Adrenal gland (tissue), 12 donors: ENCODE data around the gene ST3GAL4. TPM values are rescaled to one million over a fixed set of nuclear protein-coding genes. Genes with fewer than 3 reads are reported as not detected.

Experiments
- DNase-seq, 7 donors: peaks; one replicate each; pipeline ENCODE4 v3.0.0-alpha.2; 2019 to 2020
- H3K27ac ChIP-seq, 5 donors: fragments of 200-600 bp; sonication (generic) in 4 of 5; 1 replicate in 3 of 5; 2 replicates in 2 of 5; pipeline versions ENCODE4 v1.5.1 to v1.8.0; 2016 to 2020; ENCODE audit warnings: mild to moderate bottlenecking in 1 of 5
- H3K27me3 ChIP-seq: fragments of 200-600 bp; 2 replicates; pipeline ENCODE4 v1.8.0; 2021
- H3K36me3 ChIP-seq, 2 donors: fragments of 200-600 bp; replicated peaks in 1 of 2; 1 replicate in 1 of 2; 2 replicates in 1 of 2; pipeline versions ENCODE4 v1.5.1 to v1.8.0; 2018 to 2022
- H3K4me1 ChIP-seq, 2 donors: fragments of 200-600 bp; replicated peaks in 1 of 2; 1 replicate in 1 of 2; 2 replicates in 1 of 2; pipeline versions ENCODE4 v1.5.1 to v1.8.0; 2018 to 2021
- H3K4me3 ChIP-seq, 4 donors: fragments of 200-600 bp; sonication (generic) in 3 of 4; one replicate each; pipeline ENCODE4 v1.5.1; 2016 to 2018
- H3K9me3 ChIP-seq, 3 donors: fragments of 200-600 bp; sonication (generic) in 1 of 3; replicated peaks in 1 of 3; 1 replicate in 2 of 3; 2 replicates in 1 of 3; pipeline versions ENCODE4 v1.5.1 to v1.8.0; 2016 to 2021
- POLR2A ChIP-seq, 2 donors: fragments of 450-650 bp; IDR thresholded peaks; one replicate each; pipeline ENCODE4 v1.6.1; 2017; ENCODE audit warnings: antibody characterized with exemption in 2 of 2, mild to moderate bottlenecking in 2 of 2, moderate library complexity in 1 of 2
- WGBS, 4 donors: extraction: QIAGEN DNeasy Blood & Tissue Kit in 2 of 4; methylation state at CpG; one replicate each; pipeline versions ENCODE4 v1.1.5 to v1.1.7; 2013 to 2017; 5-methylcytosine and 5-hydroxymethylcytosine counted together
- intact Hi-C, 2 donors: fragments of 100-400 bp; cut with DNase I; formaldehyde crosslinking; loops; one replicate each; pipeline versions ENCODE4 v1.14.1 to v1.15.0; 2022 to 2023
- polyA plus RNA-seq, 3 donors: library from polyadenylated mRNA; stranded (reverse); fragments of 200-250 nt in 2 of 3; fragments of 350-450 nt in 1 of 3; fragmentation: Illumina TruSeq in 1 of 3; extraction: RNeasy Lipid Tissue Mini Kit (QIAGEN cat#74804) in 1 of 3; gene quantifications; one replicate each; pipeline ENCODE4 v1.2.3, GENCODE V29; 2013 to 2014
- total RNA-seq, 9 donors: library from RNA; depleted of rRNA in 4 of 9; stranded (reverse); fragments of >200 nt in 4 of 9; fragments of 120-200 nt in 1 of 9; fragmentation: NEBNext Ultra II Directional in 1 of 9; extraction: Animal tissue kit (Norgen Biotek cat#: 25700) in 1 of 9; gene quantifications; one replicate each; pipeline versions ENCODE4 v1.1.0 to v1.2.4, GENCODE V29; 2013 to 2023
- TF ChIP-seq, protein P1 (sequence below), 6 experiments: fragments of 450-650 bp in 4 of 6; fragments of 200-600 bp in 2 of 6; sonication (generic) in 1 of 6; IDR thresholded peaks; 1 replicate in 5 of 6; 2 replicates in 1 of 6; pipeline versions ENCODE4 v1.5.1 to v1.8.0; 2016 to 2021; ENCODE audit warnings: antibody characterized with exemption in 6 of 6, mild to moderate bottlenecking in 2 of 6, moderate library complexity in 1 of 6
- donor health status: healthy with polysubstance abuse.
- donor health status: Bipolar disorder and iron deficiency.
- donor health status: DM: yes; HTN: yes; CAD: no.
- donor health status: DM: no; HTN: no; CAD: no.
- donor health status: DM: no; HTN: no; CAD: no.
- donor health status: DM: yes; HTN: yes; CAD: no.

Gene ST3GAL4
- total and polyA plus RNA-seq, 12 donors = 119 to 359 (median 163) TPM

DNA sequence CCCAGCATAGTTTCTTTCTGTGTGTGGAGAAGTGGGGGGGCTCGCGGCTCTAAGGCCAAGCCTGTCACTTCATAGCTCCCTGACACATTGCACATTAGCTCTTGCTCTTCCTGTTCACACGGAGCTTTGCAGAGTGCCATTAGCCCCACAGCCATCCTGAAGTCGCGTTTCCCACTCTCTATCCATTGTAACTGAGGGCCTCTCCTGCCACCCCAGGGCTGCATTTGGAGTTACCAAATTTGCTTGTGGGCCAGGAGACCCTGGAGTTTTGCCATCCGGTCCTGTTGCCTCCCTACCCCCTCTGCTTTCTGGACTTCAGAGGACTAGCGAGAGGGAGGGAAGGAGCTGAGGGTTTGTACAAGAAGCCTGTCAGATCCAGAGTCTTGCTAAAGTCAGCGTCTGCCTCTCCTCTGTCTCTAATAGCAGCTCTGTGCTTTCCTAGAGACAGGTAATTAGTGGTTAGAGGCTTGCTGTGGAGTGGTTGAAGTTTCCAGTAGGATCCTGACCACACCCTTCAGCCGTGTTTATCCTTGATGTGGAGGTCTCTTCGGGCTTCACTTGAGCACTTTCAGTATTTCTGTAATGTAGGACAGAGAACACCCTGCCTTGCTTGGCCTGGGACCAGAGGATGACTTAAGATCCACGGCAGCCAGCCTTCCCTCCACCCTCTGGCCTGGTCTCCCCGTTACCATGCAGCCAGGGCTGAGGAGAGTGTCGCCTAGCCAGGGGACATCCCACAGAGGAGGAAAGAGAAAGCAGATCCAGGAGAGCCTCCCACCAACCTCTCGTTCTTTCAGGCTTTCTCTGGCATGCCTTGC is 37.5 kb upstream of the ST3GAL4 start:
- TF ChIP-seq, protein P1, sequence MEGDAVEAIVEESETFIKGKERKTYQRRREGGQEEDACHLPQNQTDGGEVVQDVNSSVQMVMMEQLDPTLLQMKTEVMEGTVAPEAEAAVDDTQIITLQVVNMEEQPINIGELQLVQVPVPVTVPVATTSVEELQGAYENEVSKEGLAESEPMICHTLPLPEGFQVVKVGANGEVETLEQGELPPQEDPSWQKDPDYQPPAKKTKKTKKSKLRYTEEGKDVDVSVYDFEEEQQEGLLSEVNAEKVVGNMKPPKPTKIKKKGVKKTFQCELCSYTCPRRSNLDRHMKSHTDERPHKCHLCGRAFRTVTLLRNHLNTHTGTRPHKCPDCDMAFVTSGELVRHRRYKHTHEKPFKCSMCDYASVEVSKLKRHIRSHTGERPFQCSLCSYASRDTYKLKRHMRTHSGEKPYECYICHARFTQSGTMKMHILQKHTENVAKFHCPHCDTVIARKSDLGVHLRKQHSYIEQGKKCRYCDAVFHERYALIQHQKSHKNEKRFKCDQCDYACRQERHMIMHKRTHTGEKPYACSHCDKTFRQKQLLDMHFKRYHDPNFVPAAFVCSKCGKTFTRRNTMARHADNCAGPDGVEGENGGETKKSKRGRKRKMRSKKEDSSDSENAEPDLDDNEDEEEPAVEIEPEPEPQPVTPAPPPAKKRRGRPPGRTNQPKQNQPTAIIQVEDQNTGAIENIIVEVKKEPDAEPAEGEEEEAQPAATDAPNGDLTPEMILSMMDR (IDR thresholded peaks at IDR 0.05) = no peak
- TF ChIP-seq POLR2A (IDR thresholded peaks at IDR 0.05) = peak in 1 of 2 donors; percentile 35
- DNase-seq = peak; percentile 73 to 95 (median 86)
- Histone ChIP-seq H3K36me3 (no peaks in the 10 kb centered on the region), H3K27ac (peak overlapping the region; percentile 66 to 91 (median 81)), H3K4me1 (peaks cover 9 to 35% of the 10 kb centered on the region in 2 donors), H3K9me3 (no peaks in the 10 kb centered on the region), H3K27me3 (no peaks in the 10 kb centered on the region), H3K4me3 (peak overlapping the region in 1 of 4 donors; percentile 17)
- intact Hi-C loops = loop anchor here (5.0 to 10.0 kb wide), 2 partner anchors 39 to 117 kb away; partner anchors contain the start of gene ST3GAL4 (in 1 of the 2)
- WGBS, 4 donors = 20 to 38% (median 29%) methylated on average over 8 to 14 of the region's 14 CpGs

DNA sequence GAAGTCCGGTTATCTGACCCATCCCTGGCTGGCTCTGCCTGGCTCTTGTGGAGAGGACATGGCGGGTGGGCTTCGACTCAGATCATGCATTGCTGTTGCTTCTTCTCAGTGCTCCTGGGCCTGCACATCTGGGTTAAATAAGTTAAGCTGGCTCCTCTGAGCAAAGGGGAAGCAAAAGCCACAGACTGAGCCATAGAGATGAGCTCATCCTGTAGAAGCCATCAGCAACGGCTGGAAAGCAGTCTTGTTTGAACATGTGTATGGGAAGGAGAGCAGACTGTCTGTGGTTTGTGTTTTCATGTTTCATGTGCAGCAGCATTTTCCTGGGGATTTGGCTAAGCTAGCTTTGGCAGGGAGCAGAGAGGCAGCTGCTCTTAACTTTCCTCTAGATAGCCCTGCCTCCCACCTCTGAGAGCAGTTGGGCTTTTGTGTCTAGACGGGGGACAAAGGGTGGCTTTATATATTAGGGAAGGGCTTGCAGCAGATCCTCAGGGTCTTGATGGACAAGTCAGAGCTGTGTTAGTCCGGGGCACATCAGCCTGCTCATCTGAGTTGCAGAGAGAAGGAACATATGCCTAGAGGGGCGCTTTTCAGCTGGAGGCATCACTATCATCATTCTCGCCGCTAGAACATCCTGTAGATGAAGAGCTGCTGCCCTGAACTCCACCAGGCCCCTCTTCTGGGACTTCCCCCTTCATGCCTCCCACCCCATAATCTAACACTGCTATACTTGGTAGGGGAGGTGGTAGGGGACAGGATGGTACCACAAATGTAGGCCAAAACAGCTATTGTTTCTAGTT is 36.7 kb upstream of the ST3GAL4 start:
- peak overlapping the region; percentile 66 to 91 (median 81) for H3K27ac ChIP-seq
- H3K27me3 ChIP-seq = no peaks in the 10 kb centered on the region
- DNase-seq = peak in 2 of 7 donors; percentile 8 to 49
- 52 to 72% (median 59%) methylated on average over 8 to 9 of the region's 9 CpGs for WGBS, 4 donors
- no peak overlapping the region for H3K4me3 ChIP-seq
- no peaks in the 10 kb centered on the region for H3K9me3 ChIP-seq
- peaks cover 13 to 41% of the 10 kb centered on the region in 2 donors for H3K4me1 ChIP-seq
- TF ChIP-seq, protein P1 (IDR thresholded peaks at IDR 0.05) = no peak
- no peak for TF ChIP-seq POLR2A (IDR thresholded peaks at IDR 0.05)
- no peaks in the 10 kb centered on the region for H3K36me3 ChIP-seq
- intact Hi-C loops = loop anchor here (5.0 to 10.0 kb wide), 2 partner anchors 39 to 116 kb away; partner anchors contain the start of gene ST3GAL4 (in 1 of the 2)

DNA sequence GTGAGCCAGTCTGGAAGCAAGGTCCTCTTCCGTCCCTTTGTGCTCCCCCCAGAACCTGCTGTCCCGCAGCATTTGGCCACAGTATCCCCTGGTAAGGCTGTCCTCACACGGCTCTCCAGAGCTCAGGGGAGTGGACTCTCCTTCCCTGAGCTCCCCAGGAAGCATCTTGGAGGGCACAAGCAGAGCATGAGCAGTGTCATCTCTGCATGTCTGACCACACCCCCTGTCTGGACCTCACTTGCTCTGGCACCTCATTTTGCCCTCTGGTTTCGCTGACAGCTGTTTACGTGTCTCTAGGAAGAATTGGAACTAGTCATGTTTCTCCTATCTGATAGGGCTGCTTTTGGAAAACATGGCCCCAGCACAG is 36.1 kb upstream of the ST3GAL4 start:
- Histone ChIP-seq H3K36me3 (no peaks in the 10 kb centered on the region), H3K4me3 (no peak overlapping the region), H3K27me3 (no peaks in the 10 kb centered on the region), H3K27ac (peak overlapping the region in 2 of 5 donors; percentile 89 to 91), H3K4me1 (peaks cover 13 to 41% of the 10 kb centered on the region in 2 donors), H3K9me3 (no peaks in the 10 kb centered on the region)
- peak in 1 of 7 donors; percentile 75 for DNase-seq
- 60 to 86% (median 74%) methylated on average over 4 to 5 of the region's 5 CpGs for WGBS, 4 donors
- intact Hi-C loops = loop anchor here (5.0 to 10.0 kb wide), 2 partner anchors 38 to 115 kb away; partner anchors contain the start of gene ST3GAL4 (in 1 of the 2)
- TF ChIP-seq POLR2A (IDR thresholded peaks at IDR 0.05) = no peak
- TF ChIP-seq, protein P1 (IDR thresholded peaks at IDR 0.05) = no peak

DNA sequence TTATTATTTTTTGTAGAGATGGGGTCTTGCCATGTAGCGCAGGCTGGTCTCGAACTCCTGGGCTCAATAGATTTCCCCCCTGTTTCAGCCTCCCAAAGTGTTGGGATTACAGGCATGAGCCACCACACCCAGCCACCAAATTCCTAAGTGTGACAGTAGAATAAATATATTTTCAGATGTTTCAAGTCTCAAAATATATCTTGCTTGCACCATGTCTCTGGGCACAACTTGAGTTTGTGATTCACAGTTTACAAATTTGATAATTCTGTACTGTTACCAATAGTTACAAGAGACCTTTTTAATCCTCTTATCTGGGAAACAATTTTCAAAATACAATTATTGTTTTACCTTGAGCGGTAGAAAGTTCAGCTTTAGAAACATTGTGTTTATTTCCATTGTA is 32.5 kb upstream of the ST3GAL4 start:
- intact Hi-C loops = no loop called here
- no peaks in the 10 kb centered on the region for H3K27me3 ChIP-seq
- H3K9me3 ChIP-seq = no peaks in the 10 kb centered on the region
- WGBS, 4 donors = 83 to 91% (median 86%) methylated on average over 3 of the region's 3 CpGs
- H3K4me3 ChIP-seq = no peak overlapping the region
- DNase-seq = no peak
- H3K27ac ChIP-seq = no peak overlapping the region
- no peaks in the 10 kb centered on the region for H3K36me3 ChIP-seq
- peaks cover 9 to 30% of the 10 kb centered on the region in 2 donors for H3K4me1 ChIP-seq
- TF ChIP-seq POLR2A (IDR thresholded peaks at IDR 0.05) = no peak
- TF ChIP-seq, protein P1 (IDR thresholded peaks at IDR 0.05) = no peak
